Cerebellar cortex (tissue), 1 donor: ENCODE measurements around the gene PELI2.

Source experiments
- DNase-seq: peaks from one replicate; pipeline ENCODE4 v3.0.0-alpha.2; 2015; ENCODE audit warnings: low spot score

The PELI2 gene, protein sequence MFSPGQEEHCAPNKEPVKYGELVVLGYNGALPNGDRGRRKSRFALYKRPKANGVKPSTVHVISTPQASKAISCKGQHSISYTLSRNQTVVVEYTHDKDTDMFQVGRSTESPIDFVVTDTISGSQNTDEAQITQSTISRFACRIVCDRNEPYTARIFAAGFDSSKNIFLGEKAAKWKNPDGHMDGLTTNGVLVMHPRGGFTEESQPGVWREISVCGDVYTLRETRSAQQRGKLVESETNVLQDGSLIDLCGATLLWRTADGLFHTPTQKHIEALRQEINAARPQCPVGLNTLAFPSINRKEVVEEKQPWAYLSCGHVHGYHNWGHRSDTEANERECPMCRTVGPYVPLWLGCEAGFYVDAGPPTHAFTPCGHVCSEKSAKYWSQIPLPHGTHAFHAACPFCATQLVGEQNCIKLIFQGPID

GRCh38 chr14:56117765-56118610, at the start of gene PELI2:
Gene PELI2 (plus strand): TSS chr14:56118411. CDS start chr14:56118661, 250 bp downstream.
- DNase-seq: peak; percentile 70

DNA sequence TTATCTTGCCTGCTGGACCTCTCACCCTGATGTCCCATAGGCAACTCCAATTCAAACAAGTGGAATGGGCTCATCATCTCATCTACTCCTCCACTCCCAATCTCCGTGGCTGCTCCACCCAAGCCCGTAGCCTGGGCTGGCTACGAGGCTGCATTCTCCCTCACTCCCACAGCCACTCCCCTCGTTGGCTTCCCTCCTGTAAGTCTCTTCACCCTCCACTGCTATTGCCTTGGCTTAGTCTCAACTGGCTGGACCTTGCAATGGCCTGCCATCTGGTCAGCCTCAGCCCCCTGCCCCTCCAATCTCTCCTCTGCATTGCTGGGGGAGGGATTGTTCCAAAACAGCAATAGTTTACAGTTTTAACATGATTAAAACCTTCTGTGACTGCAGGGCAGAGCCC, 44.4 kb upstream of the PELI2 start:
- no peak for DNase-seq

DNA sequence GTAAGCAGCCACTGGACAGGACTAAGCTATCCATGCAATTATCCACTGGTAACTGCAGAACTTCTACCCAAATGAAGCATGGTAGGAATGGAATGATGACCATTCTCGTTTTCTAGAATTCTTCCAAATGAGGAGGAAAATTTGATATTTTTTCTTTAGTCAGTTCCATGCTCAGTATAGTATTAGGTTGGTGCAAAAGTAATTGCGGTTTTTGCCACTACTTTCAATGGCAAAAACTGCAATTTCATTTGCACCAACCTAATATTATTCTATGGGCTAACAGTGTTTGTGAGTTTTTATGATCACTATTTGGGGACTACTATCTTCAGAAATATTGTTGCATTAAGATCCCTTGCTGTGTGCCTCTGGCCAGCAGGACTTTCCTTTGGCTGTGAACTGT, 42.9 kb upstream of the PELI2 start:
- DNase-seq: no peak

DNA sequence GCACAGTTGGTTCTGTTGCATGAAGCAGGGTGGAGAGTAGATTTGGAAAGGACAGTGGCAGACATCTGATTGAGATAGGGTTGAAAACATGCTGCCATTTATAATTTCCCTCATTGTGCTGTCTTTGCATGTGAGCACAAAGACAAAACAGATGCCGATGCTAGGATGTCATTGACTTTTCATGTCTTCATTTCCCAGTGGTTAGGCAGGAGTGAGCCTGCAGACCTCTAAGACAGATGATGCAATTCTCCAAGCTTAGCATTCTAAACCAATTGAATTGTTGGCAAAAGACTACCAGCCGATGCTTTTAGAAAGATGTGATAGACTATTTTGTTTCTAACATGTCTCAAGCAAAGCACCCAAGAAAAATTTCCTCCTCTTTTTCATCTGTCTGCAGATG, 37.1 kb upstream of the PELI2 start:
- no peak for DNase-seq

DNA sequence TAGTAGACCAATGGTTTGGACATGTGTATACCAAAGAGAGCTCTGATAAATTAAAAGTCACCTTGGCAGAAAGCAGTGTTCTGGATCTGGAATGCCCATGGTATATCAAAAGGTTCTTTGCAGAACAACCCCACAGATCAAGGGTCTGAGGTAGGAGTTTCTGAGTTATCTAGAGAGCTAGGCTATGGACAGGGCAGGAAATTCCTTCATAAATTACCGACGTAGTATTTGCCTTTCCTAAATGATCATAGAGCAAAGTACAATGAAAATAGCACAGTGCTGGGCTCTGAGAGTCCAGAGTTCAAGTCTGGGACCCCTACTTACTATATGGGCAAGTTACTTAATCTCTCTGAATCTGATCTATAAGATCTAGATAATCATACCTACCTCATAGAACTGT, 35.3 kb upstream of the PELI2 start:
- DNase-seq: no peak

DNA sequence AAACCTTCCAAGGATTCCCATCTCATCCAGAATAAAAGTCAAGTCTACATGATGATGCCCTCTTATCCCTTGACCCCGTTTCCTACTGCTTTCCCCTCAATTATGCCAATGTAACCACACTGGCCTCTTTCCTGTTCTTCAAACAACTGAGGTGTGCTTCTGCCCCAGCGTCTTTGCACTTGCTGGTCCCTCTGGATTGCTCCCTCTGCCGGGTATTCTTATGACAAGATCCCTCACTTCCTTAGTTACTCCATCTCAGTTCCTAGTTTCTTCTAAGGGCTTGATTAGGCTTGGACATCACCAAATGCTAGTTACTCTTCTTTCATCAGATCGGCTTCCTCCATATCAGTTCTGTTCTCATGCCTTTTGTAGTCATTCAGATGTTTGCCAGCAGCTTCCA, 32.7 kb upstream of the PELI2 start:
- no peak for DNase-seq

GRCh38 chr14:56087671-56088471, 30.3 kb upstream of the PELI2 start:
- peak; percentile 61 for DNase-seq

DNA sequence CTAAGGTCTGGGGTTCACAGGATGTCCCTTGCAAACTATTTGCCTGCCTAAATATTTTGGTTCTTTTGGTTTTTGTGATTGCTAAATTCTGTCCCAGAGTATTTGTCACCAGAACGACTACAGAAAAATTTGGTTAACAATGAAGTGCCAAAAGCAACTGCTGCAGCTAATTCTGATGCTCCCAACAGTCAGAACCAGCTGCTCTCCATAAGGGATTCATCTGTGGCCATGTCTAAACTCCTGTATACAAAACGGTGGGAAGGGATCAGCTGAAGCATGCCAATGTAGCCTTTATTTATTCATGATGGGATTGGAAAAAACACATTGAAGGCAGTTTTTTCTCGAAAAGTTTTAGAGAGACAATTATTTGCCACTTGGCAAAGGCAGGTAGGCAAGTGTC, 29.3 kb upstream of the PELI2 start:
- no peak for DNase-seq

GRCh38 chr14:56092763-56093162, 25.4 kb upstream of the PELI2 start:
- no peak for DNase-seq

GRCh38 chr14:56094076-56094475, 24.1 kb upstream of the PELI2 start:
- no peak for DNase-seq

- no peak for DNase-seq
These were observed 20.2 kb upstream of the PELI2 start for GRCh38 chr14:56098021-56098420.

- no peak for DNase-seq
These were observed 19.0 kb upstream of the PELI2 start for GRCh38 chr14:56099081-56099797.

DNA sequence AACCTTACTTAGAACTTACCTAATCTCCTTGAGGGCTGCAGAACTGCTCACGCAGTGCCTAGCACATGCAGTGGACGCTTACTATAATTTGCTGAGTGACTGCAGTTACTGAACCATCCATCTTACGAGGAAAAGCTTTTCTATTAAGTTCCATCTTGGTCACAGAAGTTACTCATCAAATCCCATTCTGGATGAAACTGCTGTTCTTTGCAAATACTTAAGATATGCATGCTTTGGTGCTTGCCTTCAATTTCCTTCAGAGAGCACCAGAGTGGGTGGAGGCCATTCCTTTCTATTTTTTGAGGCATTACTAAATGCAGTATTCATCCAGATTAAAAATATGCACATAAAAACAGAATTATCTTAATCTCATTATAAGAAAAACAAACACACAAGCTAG, 17.7 kb upstream of the PELI2 start:
- no peak for DNase-seq

- no peak for DNase-seq
These were observed 15.3 kb upstream of the PELI2 start for GRCh38 chr14:56102941-56103340.

- DNase-seq: no peak
These were observed 10.6 kb upstream of the PELI2 start for GRCh38 chr14:56107615-56108014.

GRCh38 chr14:56108057-56108456, 10.2 kb upstream of the PELI2 start:
- no peak for DNase-seq

- DNase-seq: no peak
These were observed 5.4 kb upstream of the PELI2 start for GRCh38 chr14:56112781-56113180.

- no peak for DNase-seq
These were observed 2.8 kb upstream of the PELI2 start for GRCh38 chr14:56115334-56115870.

DNA sequence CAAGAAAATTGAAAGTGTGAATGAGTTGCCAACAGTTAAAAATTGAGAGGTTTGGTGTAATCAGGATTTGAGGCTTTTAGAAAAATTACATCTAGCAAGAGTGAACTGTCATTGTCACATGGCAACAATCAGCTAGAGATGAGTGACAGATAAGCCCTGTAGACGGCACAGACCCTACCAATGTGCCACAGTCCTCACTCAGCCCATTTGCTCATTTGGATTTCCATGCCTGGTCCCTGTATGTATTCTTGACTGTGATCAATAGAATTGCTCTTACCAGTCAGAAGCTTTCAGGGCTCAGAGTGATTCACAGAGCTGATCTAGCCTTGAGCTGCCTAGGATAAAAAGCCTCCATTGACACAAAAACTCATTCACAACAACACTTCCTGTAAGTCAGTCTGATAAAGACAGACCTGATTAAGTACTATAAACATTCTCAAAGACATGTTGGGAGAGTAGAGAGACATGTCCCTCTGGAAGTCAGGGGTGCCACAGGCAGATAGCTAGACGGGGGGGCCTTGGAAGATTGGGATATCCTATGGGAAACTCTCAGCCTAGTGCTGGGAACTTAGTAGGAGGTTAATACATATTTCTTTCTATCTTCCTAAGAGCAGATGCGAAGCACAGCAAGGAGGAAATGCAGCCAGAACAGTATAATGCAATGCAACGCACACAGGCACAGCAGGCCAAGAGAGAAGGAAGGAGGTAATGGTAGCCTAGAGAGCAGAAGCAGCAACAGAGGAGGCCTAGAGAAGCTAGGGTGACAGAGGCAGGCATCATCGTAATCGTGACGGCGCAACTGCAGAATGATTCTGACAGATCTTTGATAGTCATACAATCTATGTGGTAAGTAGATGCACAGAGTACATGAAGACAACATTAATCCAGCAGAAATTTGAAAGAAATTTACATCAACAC, 2.0 kb upstream of the PELI2 start:
- peak; percentile 55 for DNase-seq

- no peak for DNase-seq
These were observed 485 bp downstream of the PELI2 start for GRCh38 chr14:56118611-56119181.
